GM19372 (cell line): ENCODE data around the gene SMAD6.

Experiments used
- ATAC-seq: cut with Tn5 transposase; IDR thresholded peaks from one replicate; pipeline ENCODE4 v1.9.1; 2021; ENCODE audit warnings: mild to moderate bottlenecking, low read depth, moderate library complexity; ENCODE audit not compliant: unreplicated experiment

SMAD6 gene

GRCh38 chr15:66768987-66769386 is 67.0 kb downstream of the SMAD6 start:
- ATAC-seq: no peak

GRCh38 chr15:66770518-66771350 is 68.7 kb downstream of the SMAD6 start:
- ATAC-seq: no peak

DNA sequence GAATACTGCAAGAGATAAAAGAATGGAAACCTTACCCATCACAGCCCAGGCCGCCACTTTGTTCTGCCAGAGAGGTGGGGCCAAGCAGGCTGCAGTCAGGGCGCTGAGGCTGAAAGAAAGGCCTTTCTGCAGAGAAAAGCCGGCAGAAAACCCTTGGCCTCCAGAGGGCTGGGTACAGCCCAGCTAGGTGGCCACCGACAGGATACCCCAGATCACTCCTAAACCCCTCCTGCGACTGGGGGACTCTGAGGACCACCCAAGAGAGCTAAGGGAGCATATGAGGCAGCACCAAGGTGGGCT is 69.3 kb downstream of the SMAD6 start:
- ATAC-seq: no peak

- ATAC-seq: no peak
These were observed 70.6 kb downstream of the SMAD6 start for GRCh38 chr15:66772604-66773128.

GRCh38 chr15:66773129-66773873 is 71.3 kb downstream of the SMAD6 start:
- no peak for ATAC-seq

GRCh38 chr15:66774001-66774814 is 72.2 kb downstream of the SMAD6 start:
- ATAC-seq: no peak

- no peak for ATAC-seq
These were observed 73.4 kb downstream of the SMAD6 start for GRCh38 chr15:66775127-66776105.

DNA sequence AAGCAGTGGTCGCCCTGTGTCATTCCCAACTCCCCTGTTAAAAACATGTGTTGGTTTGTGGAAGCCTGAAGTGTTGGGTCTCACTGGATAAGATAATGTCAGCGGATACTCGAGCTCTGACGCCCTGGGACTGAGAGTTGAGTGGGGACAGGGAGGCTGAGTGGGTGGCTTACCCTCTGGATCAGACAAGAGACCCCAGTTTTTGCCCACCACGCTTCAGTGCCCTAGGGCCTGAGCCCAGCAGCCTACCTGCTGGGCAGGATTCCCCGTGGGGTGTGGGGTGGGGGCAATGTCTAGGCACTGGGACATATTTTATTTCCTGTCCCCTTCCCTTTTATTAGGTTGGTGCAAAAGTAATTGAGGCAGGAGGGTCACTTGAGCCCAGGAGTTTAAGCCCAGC is 75.0 kb downstream of the SMAD6 start:
- ATAC-seq: no peak

DNA sequence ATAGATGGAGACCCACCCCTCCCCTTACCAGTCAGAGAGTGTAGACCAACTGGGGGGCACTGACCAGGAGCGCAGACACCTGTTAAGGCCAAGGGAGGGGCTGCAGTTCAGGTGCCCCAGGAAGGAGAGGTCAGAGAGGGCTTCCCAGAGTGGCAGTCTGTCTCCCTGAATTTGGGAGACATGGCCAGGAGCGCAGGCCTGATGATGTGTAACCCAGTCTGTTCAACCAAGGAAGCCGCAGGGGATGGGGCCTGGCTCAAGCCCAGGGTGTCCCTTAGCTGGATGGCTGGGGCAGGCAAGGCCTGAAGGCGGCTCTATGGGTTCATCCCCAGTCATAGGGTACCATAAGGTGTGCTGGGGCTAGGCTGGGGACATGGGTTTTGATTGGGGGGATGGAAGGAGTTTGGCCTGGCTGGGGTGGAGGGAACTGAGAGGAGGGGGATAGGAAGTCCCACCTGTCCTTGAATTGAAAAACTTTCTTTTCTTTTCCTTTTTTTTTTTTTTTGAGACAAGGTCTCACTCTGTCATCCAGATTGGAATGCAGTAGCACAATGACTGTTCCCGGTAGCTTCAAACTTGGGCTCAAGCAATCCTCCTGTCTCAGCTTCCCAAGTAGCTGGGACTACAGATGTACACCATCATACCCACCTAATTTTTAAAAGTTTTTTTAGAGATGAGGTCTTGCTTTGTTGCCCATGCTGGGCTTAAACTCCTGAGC is 75.7 kb downstream of the SMAD6 start:
- ATAC-seq: no peak

DNA sequence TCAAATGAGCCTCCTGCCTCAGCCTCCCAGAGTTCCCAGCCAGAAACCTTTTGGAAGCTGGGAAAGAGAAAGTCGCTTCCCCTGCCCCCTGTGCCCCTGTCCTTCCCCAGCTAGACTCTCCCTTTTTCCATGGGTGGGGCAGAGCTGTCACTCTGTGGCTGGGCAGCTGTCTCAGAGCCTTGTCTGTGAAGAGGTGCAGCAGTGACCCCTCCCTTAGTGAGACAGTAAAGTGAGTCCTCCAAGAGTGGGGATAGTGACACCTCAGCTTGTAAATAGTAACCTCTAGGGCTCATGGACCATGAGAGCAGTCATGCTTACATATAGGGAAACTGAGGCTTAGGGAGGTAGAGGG is 76.3 kb downstream of the SMAD6 start:
- ATAC-seq: no peak

DNA sequence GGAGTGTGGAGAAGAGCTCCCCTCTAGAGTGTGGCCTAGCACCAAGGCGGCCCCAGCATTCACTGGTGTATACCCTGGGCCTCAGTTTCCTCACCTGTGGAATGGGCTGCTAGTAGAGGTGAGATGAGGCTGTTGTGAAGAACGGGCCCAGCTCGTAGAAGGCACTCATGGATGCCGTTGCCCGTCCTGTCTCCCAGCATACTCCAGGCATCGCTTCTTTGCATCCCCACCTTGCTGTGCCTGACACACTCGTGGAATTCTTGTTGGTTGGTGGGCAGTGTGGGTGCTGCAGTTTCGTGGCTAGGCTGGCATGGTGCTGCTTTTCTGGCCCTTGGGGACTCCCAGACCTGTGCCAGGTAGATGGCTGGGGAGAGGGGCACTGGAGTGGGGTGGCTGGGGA is 76.7 kb downstream of the SMAD6 start:
- no peak for ATAC-seq

- no peak for ATAC-seq
These were observed 77.4 kb downstream of the SMAD6 start for GRCh38 chr15:66779331-66780009.

DNA sequence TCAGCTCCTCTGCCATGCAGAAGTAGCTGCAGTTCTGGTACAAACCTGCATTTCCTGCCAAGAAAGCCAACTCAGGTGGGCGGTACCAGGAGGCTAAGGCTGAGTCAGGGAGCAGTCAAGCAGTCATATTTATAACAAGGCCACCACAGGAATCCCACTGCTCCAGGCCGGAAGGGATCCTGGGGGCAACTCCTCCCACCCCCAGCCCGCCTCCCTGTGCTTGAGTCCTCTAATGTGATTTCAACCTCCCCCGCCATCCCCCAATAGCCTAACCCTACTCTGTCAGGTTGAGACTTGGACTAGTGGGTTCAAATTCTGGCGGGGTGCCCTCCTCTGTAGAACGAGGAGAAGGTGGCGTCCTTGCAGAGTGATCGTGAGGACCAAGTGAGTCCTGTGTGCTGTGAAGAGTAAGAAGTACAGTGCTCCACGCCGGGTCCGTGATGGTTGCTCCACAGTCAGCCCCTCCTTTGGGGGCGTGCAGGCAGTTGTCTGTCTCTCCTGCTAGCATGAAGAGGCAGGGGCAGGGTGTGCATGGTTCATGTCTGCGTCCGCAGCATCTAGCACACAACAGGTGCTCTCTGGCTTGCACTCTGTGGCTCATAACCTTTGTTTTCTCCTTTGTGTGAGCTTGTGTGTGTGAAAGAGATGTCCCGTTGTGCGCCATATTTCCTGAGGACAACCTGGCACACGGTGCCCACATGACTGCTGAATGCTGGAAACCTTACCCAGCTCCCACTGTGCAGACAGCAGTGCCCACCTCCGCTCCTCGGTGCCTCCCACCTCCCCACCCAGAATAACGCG is 78.3 kb downstream of the SMAD6 start:
- ATAC-seq: no peak

DNA sequence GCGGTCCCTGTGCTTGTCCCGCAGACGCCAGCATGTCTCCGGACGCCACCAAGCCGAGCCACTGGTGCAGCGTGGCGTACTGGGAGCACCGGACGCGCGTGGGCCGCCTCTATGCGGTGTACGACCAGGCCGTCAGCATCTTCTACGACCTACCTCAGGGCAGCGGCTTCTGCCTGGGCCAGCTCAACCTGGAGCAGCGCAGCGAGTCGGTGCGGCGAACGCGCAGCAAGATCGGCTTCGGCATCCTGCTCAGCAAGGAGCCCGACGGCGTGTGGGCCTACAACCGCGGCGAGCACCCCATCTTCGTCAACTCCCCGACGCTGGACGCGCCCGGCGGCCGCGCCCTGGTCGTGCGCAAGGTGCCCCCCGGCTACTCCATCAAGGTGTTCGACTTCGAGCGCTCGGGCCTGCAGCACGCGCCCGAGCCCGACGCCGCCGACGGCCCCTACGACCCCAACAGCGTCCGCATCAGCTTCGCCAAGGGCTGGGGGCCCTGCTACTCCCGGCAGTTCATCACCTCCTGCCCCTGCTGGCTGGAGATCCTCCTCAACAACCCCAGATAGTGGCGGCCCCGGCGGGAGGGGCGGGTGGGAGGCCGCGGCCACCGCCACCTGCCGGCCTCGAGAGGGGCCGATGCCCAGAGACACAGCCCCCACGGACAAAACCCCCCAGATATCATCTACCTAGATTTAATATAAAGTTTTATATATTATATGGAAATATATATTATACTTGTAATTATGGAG is 79.1 kb downstream of the SMAD6 start:
- no peak for ATAC-seq

DNA sequence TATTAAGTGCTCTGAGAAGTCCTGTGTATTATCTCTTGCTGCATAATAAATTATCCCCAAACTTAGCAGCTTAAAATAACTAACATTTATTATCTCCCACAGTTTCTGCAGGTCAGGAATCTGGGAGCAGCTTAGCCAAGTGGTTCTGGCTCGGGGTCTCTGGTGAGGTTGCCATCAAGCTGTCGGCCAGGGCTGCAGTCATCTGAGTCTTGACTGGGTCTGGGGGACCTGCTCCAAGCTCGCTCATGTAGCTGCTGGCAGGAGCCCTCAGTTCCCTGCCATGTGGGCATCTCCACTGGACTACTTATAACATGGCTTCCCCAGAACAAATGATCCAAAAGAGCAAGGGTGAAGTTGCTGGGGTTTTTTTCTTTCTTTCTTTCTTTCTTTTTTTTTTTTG is 80.7 kb downstream of the SMAD6 start:
- ATAC-seq: no peak

- ATAC-seq: no peak
These were observed 81.3 kb downstream of the SMAD6 start for GRCh38 chr15:66783314-66783713.

DNA sequence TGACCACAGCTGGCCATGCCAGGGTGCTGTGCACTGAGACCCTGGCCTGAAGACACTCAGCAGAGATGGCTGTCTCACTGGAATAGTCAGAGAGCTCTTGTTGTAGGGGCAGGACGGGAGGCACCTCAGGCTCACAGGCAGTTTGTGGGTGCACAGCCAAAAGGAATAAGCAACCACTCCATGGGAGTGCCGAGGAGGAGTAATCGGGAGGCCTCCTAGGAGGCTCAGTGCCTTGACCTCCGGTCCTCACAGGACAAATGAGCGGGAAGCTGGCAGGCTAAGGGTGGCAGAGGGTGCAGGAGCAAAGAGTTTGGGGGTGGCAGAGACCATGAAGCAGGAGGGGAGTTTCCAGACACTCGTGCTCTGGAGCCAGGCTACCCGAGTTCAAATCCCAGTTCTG is 81.7 kb downstream of the SMAD6 start:
- no peak for ATAC-seq
